Measurements from ENCODE around the gene ZBTB49. TPM values are rescaled to one million over a fixed set of nuclear protein-coding genes. Genes with fewer than 3 reads are reported as not detected.
"Not testable (repeated sequence)": the region's sequence is repeated elsewhere in the genome, so short reads cannot be mapped to it uniquely, and the experiment has no call there.

ZBTB49 gene
- total RNA-seq, 8 experiments from 2014 or later, result 3.0 to 11.4 (median 5.6) TPM

- no peak overlapping the region for H3K4me3 ChIP-seq
- 0 to 81% (median 40%) methylated on average over 1 to 7 of the region's 11 CpGs; no CpG with 5 or more reads in 1 of the 10 experiments for WGBS, 10 experiments
- H3K27ac ChIP-seq, result no peak overlapping the region
- H3K4me1 ChIP-seq (replicated peaks in 1 of 2), result no peaks in the 10 kb centered on the region
- in situ Hi-C loops (cut with MboI; ENCODE audit: low pct_unique_long_range_greater_than_20kb in 2 of 9, low sequenced_read_pairs in 9 of 9, unreplicated experiment in 9 of 9), result loop anchor here in 1 of 9 experiments (10.0 kb wide), 1 partner anchor 78 kb away; no protein-coding TSS in a partner anchor
- ATAC-seq (replicated peaks in 6 of 8), result peak in 2 of 8 experiments; percentile 94 to 95
Measured at GRCh38 chr4:4333265-4333706, 43.2 kb downstream of the ZBTB49 start.

GRCh38 chr4:4334798-4335520 is 44.9 kb downstream of the ZBTB49 start:
- in situ Hi-C loops (cut with MboI; ENCODE audit: low pct_unique_long_range_greater_than_20kb in 2 of 9, low sequenced_read_pairs in 9 of 9, unreplicated experiment in 9 of 9), result loop anchor here in 1 of 9 experiments (10.0 kb wide), 1 partner anchor 80 kb away; no protein-coding TSS in a partner anchor
- no peak overlapping the region for H3K27ac ChIP-seq
- WGBS, 10 experiments, result 8 to 100% (median 60%) methylated on average over 1 to 13 of the region's 21 CpGs; no CpG with 5 or more reads in 3 of the 10 experiments
- ATAC-seq (replicated peaks in 6 of 8), result peak; percentile 13 to 83 (median 74)
- H3K4me1 ChIP-seq (replicated peaks in 1 of 2), result no peaks in the 10 kb centered on the region
- no peak overlapping the region for H3K4me3 ChIP-seq

- Histone ChIP-seq H3K4me1 (replicated peaks in 1 of 2) (no peaks in the 10 kb centered on the region), H3K4me3 (no peak overlapping the region), H3K27ac (no peak overlapping the region)
- ATAC-seq (replicated peaks in 6 of 8), result peak in 1 of 8 experiments; percentile 82
- WGBS, 10 experiments, result 13 to 100% (median 82%) methylated on average over 1 to 9 of the region's 11 CpGs; no CpG with 5 or more reads in 2 of the 10 experiments
- in situ Hi-C loops (cut with MboI; ENCODE audit: low pct_unique_long_range_greater_than_20kb in 2 of 9, low sequenced_read_pairs in 9 of 9, unreplicated experiment in 9 of 9), result loop anchor here in 1 of 9 experiments (10.0 kb wide), 1 partner anchor 84 kb away; no protein-coding TSS in a partner anchor
Measured at GRCh38 chr4:4338210-4339001, 48.4 kb downstream of the ZBTB49 start.

- H3K4me1 ChIP-seq (replicated peaks in 1 of 2), result no peaks in the 10 kb centered on the region
- H3K4me3 ChIP-seq, result no peak overlapping the region
- in situ Hi-C loops (cut with MboI; ENCODE audit: low pct_unique_long_range_greater_than_20kb in 2 of 9, low sequenced_read_pairs in 9 of 9, unreplicated experiment in 9 of 9), result loop anchor here in 1 of 9 experiments (10.0 kb wide), 1 partner anchor 85 kb away; no protein-coding TSS in a partner anchor
- WGBS, 10 experiments, result 31 to 84% (median 79%) methylated on average over 7 to 17 of the region's 21 CpGs; no CpG with 5 or more reads in 2 of the 10 experiments
- peak in 1 of 8 experiments; percentile 67 for ATAC-seq (replicated peaks in 6 of 8)
- no peak overlapping the region for H3K27ac ChIP-seq
Measured at GRCh38 chr4:4339504-4340085, 49.5 kb downstream of the ZBTB49 start.

- Histone ChIP-seq H3K27ac (no peak overlapping the region), H3K4me1 (replicated peaks in 1 of 2) (no peaks in the 10 kb centered on the region), H3K4me3 (no peak overlapping the region)
- in situ Hi-C loops (cut with MboI; ENCODE audit: low pct_unique_long_range_greater_than_20kb in 2 of 9, low sequenced_read_pairs in 9 of 9, unreplicated experiment in 9 of 9), result no loop called here
- ATAC-seq (replicated peaks in 6 of 8), result no peak
- WGBS, 10 experiments, result 50 to 100% (median 90%) methylated on average over 1 to 8 of the region's 9 CpGs
Measured at GRCh38 chr4:4341861-4342650, 52.0 kb downstream of the ZBTB49 start.

GRCh38 chr4:4343038-4343437 is 53.0 kb downstream of the ZBTB49 start:
- 70 to 93% (median 83%) methylated on average over 2 to 5 of the region's 5 CpGs; no CpG with 5 or more reads in 6 of the 10 experiments for WGBS, 10 experiments
- ATAC-seq (replicated peaks in 6 of 8), result no peak
- Histone ChIP-seq H3K27ac (no peak overlapping the region), H3K4me1 (replicated peaks in 1 of 2) (no peaks in the 10 kb centered on the region), H3K4me3 (no peak overlapping the region)
- in situ Hi-C loops (cut with MboI; ENCODE audit: low pct_unique_long_range_greater_than_20kb in 2 of 9, low sequenced_read_pairs in 9 of 9, unreplicated experiment in 9 of 9), result no loop called here

- no peak overlapping the region for H3K27ac ChIP-seq
- H3K4me3 ChIP-seq, result no peak overlapping the region
- no peak for ATAC-seq (replicated peaks in 6 of 8)
- in situ Hi-C loops (cut with MboI; ENCODE audit: low pct_unique_long_range_greater_than_20kb in 2 of 9, low sequenced_read_pairs in 9 of 9, unreplicated experiment in 9 of 9), result no loop called here
- 73 to 100% (median 89%) methylated on average over 1 to 14 of the region's 14 CpGs; no CpG with 5 or more reads in 4 of the 10 experiments for WGBS, 10 experiments
- H3K4me1 ChIP-seq (replicated peaks in 1 of 2), result no peaks in the 10 kb centered on the region
Measured at GRCh38 chr4:4344915-4345527, 55.0 kb downstream of the ZBTB49 start.

- no peak for ATAC-seq (replicated peaks in 6 of 8)
- Histone ChIP-seq H3K4me3 (no peak overlapping the region), H3K4me1 (replicated peaks in 1 of 2) (no peaks in the 10 kb centered on the region), H3K27ac (no peak overlapping the region)
- in situ Hi-C loops (cut with MboI; ENCODE audit: low pct_unique_long_range_greater_than_20kb in 2 of 9, low sequenced_read_pairs in 9 of 9, unreplicated experiment in 9 of 9), result no loop called here
- 14 to 33% methylated on average over 1 of the region's 1 CpG; no CpG with 5 or more reads in 8 of the 10 experiments for WGBS, 10 experiments
Measured at GRCh38 chr4:4347585-4347984, 57.5 kb downstream of the ZBTB49 start.

GRCh38 chr4:4348585-4348984 is 58.5 kb downstream of the ZBTB49 start:
- WGBS, 10 experiments, result 44 to 100% (median 80%) methylated on average over 2 to 7 of the region's 9 CpGs; no CpG with 5 or more reads in 4 of the 10 experiments
- H3K27ac ChIP-seq; in situ Hi-C loops (cut with MboI; ENCODE audit: low pct_unique_long_range_greater_than_20kb in 2 of 9, low sequenced_read_pairs in 9 of 9, unreplicated experiment in 9 of 9); H3K4me1 ChIP-seq (replicated peaks in 1 of 2); ATAC-seq (replicated peaks in 6 of 8); H3K4me3 ChIP-seq: not testable (repeated sequence)

GRCh38 chr4:4349867-4350266 is 59.8 kb downstream of the ZBTB49 start:
- Histone ChIP-seq H3K4me3 (no peak overlapping the region), H3K4me1 (replicated peaks in 1 of 2) (no peaks in the 10 kb centered on the region), H3K27ac (no peak overlapping the region)
- ATAC-seq (replicated peaks in 6 of 8), result no peak
- WGBS, 10 experiments, result 29 to 100% (median 83%) methylated on average over 1 to 3 of the region's 3 CpGs
- in situ Hi-C loops (cut with MboI; ENCODE audit: low pct_unique_long_range_greater_than_20kb in 2 of 9, low sequenced_read_pairs in 9 of 9, unreplicated experiment in 9 of 9), result no loop called here

- in situ Hi-C loops (cut with MboI; ENCODE audit: low pct_unique_long_range_greater_than_20kb in 2 of 9, low sequenced_read_pairs in 9 of 9, unreplicated experiment in 9 of 9), result no loop called here
- peaks cover 0 to 4% of the 10 kb centered on the region in 2 donors for H3K4me1 ChIP-seq (replicated peaks in 1 of 2)
- no peak overlapping the region for H3K4me3 ChIP-seq
- ATAC-seq (replicated peaks in 6 of 8), result no peak
- 0 to 98% (median 84%) methylated on average over 3 to 4 of the region's 4 CpGs for WGBS, 10 experiments
- no peak overlapping the region for H3K27ac ChIP-seq
Measured at GRCh38 chr4:4350909-4351308, 60.9 kb downstream of the ZBTB49 start.

- Histone ChIP-seq H3K4me3 (no peak overlapping the region), H3K4me1 (replicated peaks in 1 of 2) (peaks cover 18 to 39% of the 10 kb centered on the region in 2 donors), H3K27ac (no peak overlapping the region)
- 0 to 100% (median 50%) methylated on average over 1 of the region's 1 CpG; no CpG with 5 or more reads in 3 of the 10 experiments for WGBS, 10 experiments
- ATAC-seq (replicated peaks in 6 of 8), result no peak
- in situ Hi-C loops (cut with MboI; ENCODE audit: low pct_unique_long_range_greater_than_20kb in 2 of 9, low sequenced_read_pairs in 9 of 9, unreplicated experiment in 9 of 9), result no loop called here
Measured at GRCh38 chr4:4355302-4355701, 65.3 kb downstream of the ZBTB49 start.

Measured in motor neuron (in vitro differentiated cells).